Natural killer cell (primary cell): ENCODE results near the gene HS3ST4. TPM values are rescaled to one million over a fixed set of nuclear protein-coding genes. Genes with fewer than 3 reads are reported as not detected.

ENCODE experiments used
- ATAC-seq, 3 donors: fragments of 150-1000 bp in 2 of 3; fragments of 200-7000 bp in 1 of 3; cut with Tn5 transposase; 1 replicate in 1 of 3; 2 replicates in 2 of 3; pipeline ENCODE4 v1.10.0; 2021; ENCODE audit warnings: mild to moderate bottlenecking in 2 of 3, moderate library complexity in 2 of 3
- DNase-seq, 2 donors: peaks; one replicate each; pipeline versions ENCODE4 v3.0.0 to v3.0.0-alpha.2; 2013 to 2021; ENCODE audit warnings: mixed read lengths in 1 of 2
- H3K27ac ChIP-seq: one replicate; pipeline ENCODE4 v1.5.1; 2013; ENCODE audit warnings: mild to moderate bottlenecking, low read length
- H3K27me3 ChIP-seq: one replicate; pipeline ENCODE4 v1.6.1; 2013; ENCODE audit warnings: low read length; ENCODE audit not compliant: control insufficient read depth, insufficient read depth
- H3K36me3 ChIP-seq: one replicate; pipeline ENCODE4 v1.6.1; 2013; ENCODE audit warnings: low read length; ENCODE audit not compliant: control insufficient read depth, insufficient read depth
- H3K4me1 ChIP-seq: one replicate; pipeline ENCODE4 v1.6.1; 2013; ENCODE audit warnings: low read length; ENCODE audit not compliant: control insufficient read depth, insufficient read depth
- H3K4me3 ChIP-seq: one replicate; pipeline ENCODE4 v1.5.1; 2013; ENCODE audit warnings: low read length
- H3K9me3 ChIP-seq: one replicate; pipeline ENCODE4 v1.6.1; 2013; ENCODE audit warnings: low read length; ENCODE audit not compliant: control insufficient read depth, insufficient read depth
- H3K27ac Mint-ChIP-seq, 2 donors: one replicate each; pipeline ENCODE4 v1.8.0; 2022; ENCODE audit warnings: mild to moderate bottlenecking in 2 of 2, mixed read lengths in 2 of 2, moderate library complexity in 1 of 2
- H3K27me3 Mint-ChIP-seq, 2 donors: one replicate each; pipeline ENCODE4 v1.8.0; 2022; ENCODE audit warnings: low read depth in 2 of 2, mixed read lengths in 2 of 2
- H3K36me3 Mint-ChIP-seq: one replicate; pipeline ENCODE4 v1.8.0; 2022; ENCODE audit warnings: mixed read lengths
- H3K4me1 Mint-ChIP-seq, 2 donors: one replicate each; pipeline ENCODE4 v1.8.0; 2022; ENCODE audit warnings: mixed read lengths in 2 of 2
- H3K4me3 Mint-ChIP-seq: one replicate; pipeline ENCODE4 v1.8.0; 2022; ENCODE audit warnings: mild to moderate bottlenecking, moderate library complexity, mixed read lengths
- H3K9me3 Mint-ChIP-seq, 2 donors: one replicate each; pipeline ENCODE4 v1.8.0; 2022; ENCODE audit warnings: mixed read lengths in 2 of 2
- CTCF ChIP-seq: fragments of 200-600 bp; IDR thresholded peaks from one replicate; pipeline ENCODE4 v1.8.0; 2022; ENCODE audit warnings: antibody characterized with exemption
- WGBS: methylation state at CpG from one replicate; pipeline ENCODE4 v1.1.7; 2013; ENCODE audit warnings: missing lambda C conversion rate; ENCODE audit not compliant: insufficient coverage; 5-methylcytosine and 5-hydroxymethylcytosine counted together
- intact Hi-C: fragments of 100-400 bp; cut with micrococcal nuclease; formaldehyde crosslinking; loops from one replicate; pipeline ENCODE4 v1.14.2; 2022
- total RNA-seq, 4 donors: library from RNA; stranded (reverse); fragments of 120-200 nt in 1 of 4; gene quantifications; one replicate each; pipeline versions ENCODE4 v1.2.3 to v1.2.4, GENCODE V29; 2013 to 2022

The HS3ST4 gene
- total RNA-seq, 3 donors from 2014 or later (not counting 1 experiment from before 2014, with no cell fraction given), result not detected

- H3K27ac ChIP-seq, result no peak overlapping the region
- H3K9me3 Mint-ChIP-seq, result peaks cover 4 to 5% of the 10 kb centered on the region in 2 donors
- H3K36me3 ChIP-seq, result no peaks in the 10 kb centered on the region
- H3K4me3 Mint-ChIP-seq, result no peak overlapping the region
- ATAC-seq (no peak), DNase-seq (no peak)
- H3K27me3 ChIP-seq, result no peaks in the 10 kb centered on the region
- peaks cover 0 to 7% of the 10 kb centered on the region in 2 donors for H3K27me3 Mint-ChIP-seq
- 91% methylated on average over 11 of the region's 13 CpGs for WGBS
- H3K36me3 Mint-ChIP-seq, result no peaks in the 10 kb centered on the region
- H3K4me1 Mint-ChIP-seq, result no peaks in the 10 kb centered on the region
- no peaks in the 10 kb centered on the region for H3K4me1 ChIP-seq
- no peak for TF ChIP-seq CTCF
- no peaks in the 10 kb centered on the region for H3K9me3 ChIP-seq
- H3K27ac Mint-ChIP-seq, result no peak overlapping the region
- no peak overlapping the region for H3K4me3 ChIP-seq
- intact Hi-C loops, result no loop called here
Measured at GRCh38 chr16:26108836-26109505, 417.2 kb downstream of the HS3ST4 start.

- Histone ChIP-seq H3K27ac (no peak overlapping the region), H3K36me3 (no peaks in the 10 kb centered on the region), H3K4me3 (no peak overlapping the region), H3K9me3 (no peaks in the 10 kb centered on the region), H3K27me3 (no peaks in the 10 kb centered on the region), H3K4me1 (no peaks in the 10 kb centered on the region)
- Mint-ChIP-seq H3K9me3 (no peaks in the 10 kb centered on the region), H3K4me1 (no peaks in the 10 kb centered on the region), H3K27me3 (peaks cover 0 to 3% of the 10 kb centered on the region in 2 donors), H3K4me3 (no peak overlapping the region), H3K36me3 (no peaks in the 10 kb centered on the region), H3K27ac (no peak overlapping the region)
- TF ChIP-seq CTCF, result no peak
- DNase-seq, result no peak
- ATAC-seq, result no peak
- intact Hi-C loops, result no loop called here
- 83% methylated on average over 4 of the region's 5 CpGs for WGBS
Measured at GRCh38 chr16:26111900-26112299, 420.1 kb downstream of the HS3ST4 start.

GRCh38 chr16:26118575-26118974 is 426.8 kb downstream of the HS3ST4 start:
- no peaks in the 10 kb centered on the region for H3K4me1 ChIP-seq
- no peak for TF ChIP-seq CTCF
- Mint-ChIP-seq H3K27ac (no peak overlapping the region), H3K27me3 (peaks cover 0 to 8% of the 10 kb centered on the region in 2 donors), H3K4me3 (no peak overlapping the region), H3K36me3 (no peaks in the 10 kb centered on the region), H3K9me3 (no peaks in the 10 kb centered on the region), H3K4me1 (no peaks in the 10 kb centered on the region)
- no peak overlapping the region for H3K27ac ChIP-seq
- intact Hi-C loops, result no loop called here
- H3K36me3 ChIP-seq, result no peaks in the 10 kb centered on the region
- no peak for ATAC-seq
- 68% methylated on average over 3 of the region's 3 CpGs for WGBS
- no peak overlapping the region for H3K4me3 ChIP-seq
- no peak for DNase-seq
- no peaks in the 10 kb centered on the region for H3K9me3 ChIP-seq
- no peaks in the 10 kb centered on the region for H3K27me3 ChIP-seq

- no peak overlapping the region for H3K27ac Mint-ChIP-seq
- H3K27me3 Mint-ChIP-seq, result peaks cover 0 to 5% of the 10 kb centered on the region in 2 donors
- H3K9me3 Mint-ChIP-seq, result no peaks in the 10 kb centered on the region
- H3K36me3 ChIP-seq, result no peaks in the 10 kb centered on the region
- H3K9me3 ChIP-seq, result no peaks in the 10 kb centered on the region
- no peak for TF ChIP-seq CTCF
- H3K4me1 ChIP-seq, result no peaks in the 10 kb centered on the region
- ATAC-seq (no peak), DNase-seq (no peak)
- H3K36me3 Mint-ChIP-seq, result no peaks in the 10 kb centered on the region
- WGBS, result 53% methylated on average over 3 of the region's 3 CpGs
- H3K4me1 Mint-ChIP-seq, result no peaks in the 10 kb centered on the region
- intact Hi-C loops, result no loop called here
- no peak overlapping the region for H3K27ac ChIP-seq
- H3K4me3 ChIP-seq, result no peak overlapping the region
- H3K4me3 Mint-ChIP-seq, result no peak overlapping the region
- H3K27me3 ChIP-seq, result no peaks in the 10 kb centered on the region
Measured at GRCh38 chr16:26120729-26121128, 429.0 kb downstream of the HS3ST4 start.
